Astrocyte (in vitro differentiated cells and primary cell): Measurements from ENCODE around the gene ZSWIM4.

ENCODE experiments used
- CTCF ChIP-seq: IDR thresholded peaks from 2 replicates; pipeline ENCODE4 v1.5.1; 2011; ENCODE audit warnings: low read depth, mild to moderate bottlenecking, inconsistent platforms, low read length, moderate library complexity; ENCODE audit not compliant: insufficient read depth
- EZH2 ChIP-seq: IDR thresholded peaks from 2 replicates; pipeline ENCODE4 v1.6.1; 2012; ENCODE audit warnings: mild to moderate bottlenecking, low read length, inconsistent platforms; ENCODE audit not compliant: insufficient read depth

DNA sequence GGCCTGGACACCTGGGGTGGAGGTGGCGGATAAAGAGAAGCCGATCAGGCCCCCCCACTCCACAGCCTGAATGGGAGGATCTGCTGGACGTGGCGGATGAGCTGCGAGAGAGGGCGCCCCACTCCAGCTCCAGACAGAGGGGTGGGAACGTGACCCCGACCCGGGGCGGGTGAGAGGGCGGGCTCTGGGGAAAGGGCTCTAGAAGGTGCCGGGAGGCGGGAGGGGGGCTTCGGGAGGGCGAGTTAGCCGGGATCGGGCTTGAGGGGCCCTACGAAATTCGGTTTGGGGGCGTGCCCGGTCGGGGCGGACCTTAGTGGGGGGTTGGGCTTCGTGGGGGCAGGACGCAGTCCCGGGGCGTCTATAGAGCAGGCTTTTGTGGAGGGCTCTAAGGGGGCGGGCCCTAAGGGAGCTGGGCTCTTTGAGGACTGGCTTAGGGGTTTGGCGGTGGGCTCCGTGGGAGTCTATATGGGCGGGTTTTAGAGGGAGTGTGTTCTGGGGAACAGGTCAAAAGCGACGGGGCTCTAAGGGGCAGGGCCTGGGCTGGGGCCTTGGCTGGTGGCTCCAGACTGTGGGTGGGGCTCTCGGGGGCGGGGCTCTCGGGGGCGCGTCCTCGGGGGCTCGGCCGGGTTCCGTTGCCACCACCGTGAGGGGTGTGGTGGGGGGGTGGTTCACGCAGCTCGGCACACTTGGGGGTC, 77.6 kb downstream of the ZSWIM4 start:
- TF ChIP-seq CTCF (no peak), EZH2 (no peak)
